WERI-Rb-1 (cell line): ENCODE measurements around the gene ITGB5.
A peak's percentile ranks its signal among the peaks of the same experiment; 100 is the strongest.
"Not testable (repeated sequence)": the region's sequence is repeated elsewhere in the genome, so short reads cannot be mapped to it uniquely, and the experiment has no call there.

Source experiments
- DNase-seq: peaks from one replicate; pipeline ENCODE4 v3.0.0-alpha.2; 2020
- H3K27ac ChIP-seq: fragments of 250-450 bp; sonication (Bioruptor Pico); 2 replicates; pipeline ENCODE4 v1.5.1; 2020; ENCODE audit warnings: mild to moderate bottlenecking, moderate library complexity
- H3K27me3 ChIP-seq: fragments of 250-450 bp; sonication (Bioruptor Pico); 2 replicates; pipeline ENCODE4 v1.5.1; 2021; ENCODE audit warnings: mild to moderate bottlenecking, low read depth, moderate library complexity; ENCODE audit not compliant: insufficient read depth, severe bottlenecking
- H3K36me3 ChIP-seq: fragments of 250-450 bp; sonication (Bioruptor Pico); 2 replicates; pipeline ENCODE4 v1.5.1; 2020; ENCODE audit warnings: mild to moderate bottlenecking, moderate library complexity
- H3K4me3 ChIP-seq: 2 replicates; pipeline ENCODE4 v1.5.1; 2011; ENCODE audit warnings: low read depth, mild to moderate bottlenecking, control low read depth, low read length
- H3K9me3 ChIP-seq: fragments of 250-450 bp; sonication (Bioruptor Pico); 2 replicates; pipeline ENCODE4 v1.5.1; 2021; ENCODE audit warnings: mild to moderate bottlenecking, moderate library complexity; ENCODE audit not compliant: severe bottlenecking
- CTCF ChIP-seq: IDR thresholded peaks from 2 replicates; pipeline ENCODE4 v1.5.1; 2011; ENCODE audit warnings: low read depth, mild to moderate bottlenecking, control low read depth, inconsistent platforms, low read length

The ITGB5 gene

GRCh38 chr3:124829819-124830554 is 57.2 kb downstream of the ITGB5 start:
- Histone ChIP-seq H3K27ac (no peak overlapping the region), H3K4me3 (no peak overlapping the region), H3K27me3 (no peaks in the 10 kb centered on the region), H3K9me3 (no peaks in the 10 kb centered on the region), H3K36me3 (no peaks in the 10 kb centered on the region)
- DNase-seq, result no peak
- TF ChIP-seq CTCF, result no peak

- no peaks in the 10 kb centered on the region for H3K36me3 ChIP-seq
Measured at GRCh38 chr3:124829178-124829818, 57.9 kb downstream of the ITGB5 start.

GRCh38 chr3:124827476-124828206 is 59.5 kb downstream of the ITGB5 start:
- H3K9me3 ChIP-seq, H3K4me3 ChIP-seq, H3K27ac ChIP-seq, H3K27me3 ChIP-seq, H3K36me3 ChIP-seq, DNase-seq: not testable (repeated sequence)
- peak; percentile 27; the same call in 1 of the 2 replicates for TF ChIP-seq CTCF

More at GRCh38 chr3:124829178-124829818, 57.9 kb downstream of the ITGB5 start:
- no peak for DNase-seq
- Histone ChIP-seq H3K27me3 (no peaks in the 10 kb centered on the region), H3K9me3 (no peaks in the 10 kb centered on the region), H3K4me3 (no peak overlapping the region), H3K27ac (no peak overlapping the region)
- no peak for TF ChIP-seq CTCF

GRCh38 chr3:124826703-124827102 is 60.5 kb downstream of the ITGB5 start:
- no peak for DNase-seq

GRCh38 chr3:124824286-124824915 is 62.8 kb downstream of the ITGB5 start:
- H3K36me3 ChIP-seq, result no peaks in the 10 kb centered on the region
- DNase-seq, result no peak
- no peaks in the 10 kb centered on the region for H3K9me3 ChIP-seq
- H3K27ac ChIP-seq, result no peak overlapping the region
- no peak overlapping the region for H3K4me3 ChIP-seq
- H3K27me3 ChIP-seq, result no peaks in the 10 kb centered on the region
- no peak for TF ChIP-seq CTCF

More at GRCh38 chr3:124826703-124827102, 60.5 kb downstream of the ITGB5 start:
- H3K36me3 ChIP-seq, result no peaks in the 10 kb centered on the region
- H3K27ac ChIP-seq, result no peak overlapping the region
- H3K27me3 ChIP-seq, result no peaks in the 10 kb centered on the region
- TF ChIP-seq CTCF, result no peak
- H3K9me3 ChIP-seq, result no peaks in the 10 kb centered on the region
- no peak overlapping the region for H3K4me3 ChIP-seq
